HEK293 (cell line): ENCODE measurements around the gene ARPC1B.

Source experiments
- GLI4 ChIP-seq: fragments of 450-650 bp; formaldehyde crosslinking; IDR thresholded peaks from 2 replicates; pipeline ENCODE4 v1.5.1; 2016; ENCODE audit warnings: missing biosample characterization, missing genetic modification characterization
- INSM2 ChIP-seq: fragments of 450-650 bp; formaldehyde crosslinking; IDR thresholded peaks from 2 replicates; pipeline ENCODE4 v1.5.1; 2016; ENCODE audit warnings: missing biosample characterization, missing genetic modification characterization
- KLF1 ChIP-seq: fragments of 450-650 bp; formaldehyde crosslinking; IDR thresholded peaks from 2 replicates; pipeline ENCODE4 v1.5.1; 2016; ENCODE audit warnings: missing biosample characterization, missing genetic modification characterization
- KLF8 ChIP-seq: fragments of 450-650 bp; formaldehyde crosslinking; IDR thresholded peaks from 2 replicates; pipeline ENCODE4 v1.5.1; 2016; ENCODE audit warnings: missing biosample characterization, missing genetic modification characterization
- OSR2 ChIP-seq: fragments of 450-650 bp; formaldehyde crosslinking; IDR thresholded peaks from 2 replicates; pipeline ENCODE4 v1.5.1; 2016; ENCODE audit warnings: missing biosample characterization, missing genetic modification characterization
- PBX3 ChIP-seq: sonication (generic); formaldehyde crosslinking; IDR thresholded peaks from 2 replicates; pipeline ENCODE4 v1.8.1; 2022; ENCODE audit warnings: mild to moderate bottlenecking, moderate library complexity, missing genetic modification reagents
- PRDM1 ChIP-seq: fragments of 450-650 bp; formaldehyde crosslinking; IDR thresholded peaks from 2 replicates; pipeline ENCODE4; 2016; ENCODE audit warnings: missing biosample characterization, missing genetic modification characterization
- WT1 ChIP-seq: fragments of 450-650 bp; formaldehyde crosslinking; IDR thresholded peaks from 2 replicates; pipeline ENCODE4 v1.5.1; 2016; ENCODE audit warnings: missing biosample characterization, missing genetic modification characterization
- ZBTB17 ChIP-seq: fragments of 450-650 bp; formaldehyde crosslinking; IDR thresholded peaks from 2 replicates; pipeline ENCODE4 v1.5.1; 2016; ENCODE audit warnings: missing biosample characterization, missing genetic modification characterization
- ZBTB7A ChIP-seq: fragments of 450-650 bp; formaldehyde crosslinking; IDR thresholded peaks from 2 replicates; pipeline ENCODE4 v1.5.1; 2016; ENCODE audit warnings: low read depth, missing biosample characterization, missing genetic modification characterization
- ZNF16 ChIP-seq: fragments of 450-650 bp; formaldehyde crosslinking; IDR thresholded peaks from 2 replicates; pipeline ENCODE4 v1.5.1; 2016; ENCODE audit warnings: low read depth, missing biosample characterization, missing genetic modification characterization
- ZNF23 ChIP-seq: fragments of 450-650 bp; formaldehyde crosslinking; IDR thresholded peaks from 2 replicates; pipeline ENCODE4 v1.5.1; 2016; ENCODE audit warnings: missing biosample characterization, missing genetic modification characterization, borderline replicate concordance
- ZNF324 ChIP-seq: fragments of 450-650 bp; formaldehyde crosslinking; IDR thresholded peaks from 2 replicates; pipeline ENCODE4 v1.5.1; 2016; ENCODE audit warnings: missing biosample characterization, missing genetic modification characterization
- ZNF335 ChIP-seq: fragments of 450-650 bp; formaldehyde crosslinking; conservative IDR thresholded peaks from 2 replicates; pipeline ENCODE4 v1.5.1; 2016; ENCODE audit warnings: missing biosample characterization, missing genetic modification characterization
- ZNF341 ChIP-seq: fragments of 450-650 bp; formaldehyde crosslinking; IDR thresholded peaks from 2 replicates; pipeline ENCODE4; 2016; ENCODE audit warnings: low read depth, missing biosample characterization, missing genetic modification characterization
- ZNF416 ChIP-seq: fragments of 450-650 bp; formaldehyde crosslinking; IDR thresholded peaks from 2 replicates; pipeline ENCODE4 v1.5.1; 2016; ENCODE audit warnings: missing biosample characterization, missing genetic modification characterization
- ZNF513 ChIP-seq: fragments of 450-650 bp; IDR thresholded peaks from 2 replicates; pipeline ENCODE4 v1.5.1; 2018; ENCODE audit warnings: missing biosample characterization, missing genetic modification characterization
- ZNF596 ChIP-seq: fragments of 450-650 bp; IDR thresholded peaks from 2 replicates; pipeline ENCODE4 v1.5.0; 2018; ENCODE audit warnings: missing biosample characterization, mild to moderate bottlenecking, missing genetic modification characterization, moderate library complexity
- ZNF660 ChIP-seq: fragments of 450-650 bp; IDR thresholded peaks from 2 replicates; pipeline ENCODE4 v1.5.1; 2018; ENCODE audit warnings: missing biosample characterization, mild to moderate bottlenecking, missing genetic modification characterization
- ZNF701 ChIP-seq: fragments of 450-650 bp; formaldehyde crosslinking; IDR thresholded peaks from 2 replicates; pipeline ENCODE4 v1.5.1; 2016; ENCODE audit warnings: missing biosample characterization, missing genetic modification characterization
- ZNF843 ChIP-seq: fragments of 450-650 bp; formaldehyde crosslinking; IDR thresholded peaks from 2 replicates; pipeline ENCODE4 v1.5.1; 2016; ENCODE audit warnings: missing biosample characterization, missing genetic modification characterization
- ZSCAN30 ChIP-seq: fragments of 450-650 bp; IDR thresholded peaks from 2 replicates; pipeline ENCODE4 v1.5.1; 2018; ENCODE audit warnings: missing biosample characterization, mild to moderate bottlenecking, missing genetic modification characterization, moderate library complexity
- TF ChIP-seq, protein P1 (sequence below): fragments of 450-650 bp; formaldehyde crosslinking; IDR thresholded peaks from 2 replicates; pipeline ENCODE4 v1.5.1; 2017; ENCODE audit warnings: missing biosample characterization, missing genetic modification characterization
- TF ChIP-seq, protein P2 (sequence below): fragments of 450-650 bp; formaldehyde crosslinking; IDR thresholded peaks from 2 replicates; pipeline ENCODE4 v1.5.1; 2016; ENCODE audit warnings: missing biosample characterization, missing genetic modification characterization
- TF ChIP-seq, protein P3 (sequence below): fragments of 450-650 bp; formaldehyde crosslinking; IDR thresholded peaks from 2 replicates; pipeline ENCODE4 v1.5.1; 2016; ENCODE audit warnings: missing biosample characterization, missing genetic modification characterization
- TF ChIP-seq, protein P4 (sequence below): fragments of 450-650 bp; formaldehyde crosslinking; IDR thresholded peaks from 2 replicates; pipeline ENCODE4 v1.5.1; 2016; ENCODE audit warnings: missing biosample characterization, missing genetic modification characterization
- TF ChIP-seq, protein P5 (sequence below): fragments of 450-650 bp; formaldehyde crosslinking; IDR thresholded peaks from 2 replicates; pipeline ENCODE4 v1.5.1; 2017; ENCODE audit warnings: missing biosample characterization, missing genetic modification characterization

ARPC1B gene

GRCh38 chr7:99438573-99439480, 64.3 kb downstream of the ARPC1B start, which contains the start of the genes CPSF4 and PTCD1 (continued):
- TF ChIP-seq ZNF16 (tag by site-specific recombination) (no peak), PRDM1 (tag by site-specific recombination) (no peak), ZNF341 (tag by site-specific recombination) (peak; percentile 30; the same call in 1 of the 2 replicates), KLF8 (no peak), ZNF335 (peak; percentile 81), WT1 (tag by site-specific recombination) (peak; percentile 84), ZNF513 (tag by site-specific recombination) (0 out of 2 replicates have a peak, but pooled peaks have one; percentile 13), PBX3 (peak; percentile 73; the same call in 1 of the 2 replicates), ZNF660 (tag by site-specific recombination) (peak; percentile 95), ZBTB7A (tag by site-specific recombination) (0 out of 2 replicates have a peak, but pooled peaks have one; percentile 14), ZNF596 (tag by site-specific recombination) (peak; percentile 36; the same call in 1 of the 2 replicates), ZSCAN30 (tag by site-specific recombination) (peak; percentile 83), ZBTB17 (tag by site-specific recombination) (peak; percentile 99), ZNF843 (tag by site-specific recombination) (no peak), GLI4 (tag by site-specific recombination) (peak; percentile 72; the same call in 1 of the 2 replicates), ZNF23 (no peak), ZNF324 (tag by site-specific recombination) (peak; percentile 75; the same call in 1 of the 2 replicates), ZNF416 (tag by site-specific recombination) (no peak), OSR2 (tag by site-specific recombination) (peak; percentile 36; the same call in 1 of the 2 replicates), INSM2 (tag by site-specific recombination) (no peak), ZNF701 (no peak), KLF1 (tag by site-specific recombination) (no peak; the same call in 1 of the 2 replicates)
- TF ChIP-seq, protein P1, sequence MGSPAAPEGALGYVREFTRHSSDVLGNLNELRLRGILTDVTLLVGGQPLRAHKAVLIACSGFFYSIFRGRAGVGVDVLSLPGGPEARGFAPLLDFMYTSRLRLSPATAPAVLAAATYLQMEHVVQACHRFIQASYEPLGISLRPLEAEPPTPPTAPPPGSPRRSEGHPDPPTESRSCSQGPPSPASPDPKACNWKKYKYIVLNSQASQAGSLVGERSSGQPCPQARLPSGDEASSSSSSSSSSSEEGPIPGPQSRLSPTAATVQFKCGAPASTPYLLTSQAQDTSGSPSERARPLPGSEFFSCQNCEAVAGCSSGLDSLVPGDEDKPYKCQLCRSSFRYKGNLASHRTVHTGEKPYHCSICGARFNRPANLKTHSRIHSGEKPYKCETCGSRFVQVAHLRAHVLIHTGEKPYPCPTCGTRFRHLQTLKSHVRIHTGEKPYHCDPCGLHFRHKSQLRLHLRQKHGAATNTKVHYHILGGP (tag by site-specific recombination): no peak
- TF ChIP-seq, protein P2, sequence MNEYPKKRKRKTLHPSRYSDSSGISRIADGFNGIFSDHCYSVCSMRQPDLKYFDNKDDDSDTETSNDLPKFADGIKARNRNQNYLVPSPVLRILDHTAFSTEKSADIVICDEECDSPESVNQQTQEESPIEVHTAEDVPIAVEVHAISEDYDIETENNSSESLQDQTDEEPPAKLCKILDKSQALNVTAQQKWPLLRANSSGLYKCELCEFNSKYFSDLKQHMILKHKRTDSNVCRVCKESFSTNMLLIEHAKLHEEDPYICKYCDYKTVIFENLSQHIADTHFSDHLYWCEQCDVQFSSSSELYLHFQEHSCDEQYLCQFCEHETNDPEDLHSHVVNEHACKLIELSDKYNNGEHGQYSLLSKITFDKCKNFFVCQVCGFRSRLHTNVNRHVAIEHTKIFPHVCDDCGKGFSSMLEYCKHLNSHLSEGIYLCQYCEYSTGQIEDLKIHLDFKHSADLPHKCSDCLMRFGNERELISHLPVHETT: no peak
- TF ChIP-seq, protein P3, sequence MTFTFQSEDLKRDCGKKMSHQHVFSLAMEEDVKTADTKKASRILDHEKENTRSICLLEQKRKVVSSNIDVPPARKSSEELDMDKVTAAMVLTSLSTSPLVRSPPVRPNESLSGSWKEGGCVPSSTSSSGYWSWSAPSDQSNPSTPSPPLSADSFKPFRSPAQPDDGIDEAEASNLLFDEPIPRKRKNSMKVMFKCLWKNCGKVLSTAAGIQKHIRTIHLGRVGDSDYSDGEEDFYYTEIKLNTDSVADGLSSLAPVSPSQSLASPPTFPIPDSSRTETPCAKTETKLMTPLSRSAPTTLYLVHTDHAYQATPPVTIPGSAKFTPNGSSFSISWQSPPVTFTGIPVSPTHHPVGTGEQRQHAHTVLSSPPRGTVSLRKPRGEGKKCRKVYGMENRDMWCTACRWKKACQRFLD (tag by site-specific recombination): no peak
- TF ChIP-seq, protein P4, sequence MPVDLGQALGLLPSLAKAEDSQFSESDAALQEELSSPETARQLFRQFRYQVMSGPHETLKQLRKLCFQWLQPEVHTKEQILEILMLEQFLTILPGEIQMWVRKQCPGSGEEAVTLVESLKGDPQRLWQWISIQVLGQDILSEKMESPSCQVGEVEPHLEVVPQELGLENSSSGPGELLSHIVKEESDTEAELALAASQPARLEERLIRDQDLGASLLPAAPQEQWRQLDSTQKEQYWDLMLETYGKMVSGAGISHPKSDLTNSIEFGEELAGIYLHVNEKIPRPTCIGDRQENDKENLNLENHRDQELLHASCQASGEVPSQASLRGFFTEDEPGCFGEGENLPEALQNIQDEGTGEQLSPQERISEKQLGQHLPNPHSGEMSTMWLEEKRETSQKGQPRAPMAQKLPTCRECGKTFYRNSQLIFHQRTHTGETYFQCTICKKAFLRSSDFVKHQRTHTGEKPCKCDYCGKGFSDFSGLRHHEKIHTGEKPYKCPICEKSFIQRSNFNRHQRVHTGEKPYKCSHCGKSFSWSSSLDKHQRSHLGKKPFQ (tag by site-specific recombination): no peak
- TF ChIP-seq, protein P5, sequence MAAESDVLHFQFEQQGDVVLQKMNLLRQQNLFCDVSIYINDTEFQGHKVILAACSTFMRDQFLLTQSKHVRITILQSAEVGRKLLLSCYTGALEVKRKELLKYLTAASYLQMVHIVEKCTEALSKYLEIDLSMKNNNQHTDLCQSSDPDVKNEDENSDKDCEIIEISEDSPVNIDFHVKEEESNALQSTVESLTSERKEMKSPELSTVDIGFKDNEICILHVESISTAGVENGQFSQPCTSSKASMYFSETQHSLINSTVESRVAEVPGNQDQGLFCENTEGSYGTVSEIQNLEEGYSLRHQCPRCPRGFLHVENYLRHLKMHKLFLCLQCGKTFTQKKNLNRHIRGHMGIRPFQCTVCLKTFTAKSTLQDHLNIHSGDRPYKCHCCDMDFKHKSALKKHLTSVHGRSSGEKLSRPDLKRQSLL: peak; percentile 75; the same call in 1 of the 2 replicates
